CD1c-positive myeloid dendritic cell (primary cell): ENCODE measurements around the gene DNAJB12.
"Not testable (repeated sequence)": the region's sequence is repeated elsewhere in the genome, so short reads cannot be mapped to it uniquely, and the experiment has no call there.

Experiments used
- DNase-seq: peaks from one replicate; pipeline ENCODE4 v3.0.0-alpha.2; 2016; ENCODE audit errors: extremely low spot score

DNAJB12 gene

DNA sequence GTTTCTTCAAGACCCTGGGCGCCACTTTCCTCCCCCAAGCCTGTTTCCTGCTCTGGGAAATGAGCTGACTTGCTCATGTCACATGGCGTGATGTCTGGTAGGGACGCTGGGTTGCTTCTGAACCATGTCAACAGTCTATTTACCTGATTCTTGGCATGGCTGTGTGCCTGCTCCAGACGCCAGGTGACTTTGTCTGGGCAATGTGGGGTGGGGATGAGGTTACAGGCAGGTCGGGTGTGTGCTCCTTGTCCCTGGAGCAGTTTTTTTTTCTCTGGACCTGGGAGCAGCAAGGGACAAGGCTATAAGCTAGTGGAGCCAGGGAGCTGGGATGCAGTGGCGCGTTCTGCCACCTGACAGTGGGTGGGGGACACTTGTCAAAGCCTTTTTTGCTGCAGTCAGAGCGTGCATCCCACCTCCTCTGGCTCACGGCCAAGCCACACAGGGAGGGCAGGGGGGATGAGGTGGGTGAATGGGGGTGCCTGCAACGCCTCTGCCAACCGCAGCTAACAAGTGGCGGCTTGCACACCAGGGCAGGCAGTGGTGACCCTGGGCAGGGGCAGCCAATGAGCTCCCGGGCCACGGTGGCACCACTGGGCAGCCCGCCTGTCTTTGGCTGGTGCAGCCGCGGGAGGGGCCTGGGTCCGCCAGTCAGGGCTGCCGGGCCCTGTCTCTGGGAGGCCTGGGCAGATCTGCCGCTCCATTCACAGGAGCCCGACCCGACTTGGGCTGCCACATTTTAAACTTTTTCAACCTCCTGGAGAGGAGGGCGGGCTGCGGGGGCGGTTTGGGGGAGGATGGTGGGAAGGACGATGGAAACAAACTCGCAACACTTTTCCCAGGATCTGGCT is 22.9 kb downstream of the DNAJB12 start:
- peak; percentile 88 for DNase-seq

DNA sequence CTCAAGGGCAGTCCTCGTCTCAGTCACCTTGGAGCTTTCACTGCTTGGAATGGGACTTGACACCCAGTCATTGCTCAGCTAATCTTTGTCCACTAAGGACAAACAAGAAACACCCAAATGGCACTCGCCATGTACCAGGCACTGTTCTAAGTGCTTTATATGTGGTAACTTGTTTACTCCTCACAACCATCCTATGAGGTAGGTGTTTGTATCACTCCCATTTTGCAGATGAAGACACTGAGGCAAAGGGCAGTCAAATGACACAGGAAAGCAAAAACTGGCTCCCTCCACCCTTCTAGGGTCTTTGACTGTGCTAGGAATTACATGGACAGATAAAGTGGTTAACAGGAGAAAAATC is 24.7 kb downstream of the DNAJB12 start:
- no peak for DNase-seq

DNA sequence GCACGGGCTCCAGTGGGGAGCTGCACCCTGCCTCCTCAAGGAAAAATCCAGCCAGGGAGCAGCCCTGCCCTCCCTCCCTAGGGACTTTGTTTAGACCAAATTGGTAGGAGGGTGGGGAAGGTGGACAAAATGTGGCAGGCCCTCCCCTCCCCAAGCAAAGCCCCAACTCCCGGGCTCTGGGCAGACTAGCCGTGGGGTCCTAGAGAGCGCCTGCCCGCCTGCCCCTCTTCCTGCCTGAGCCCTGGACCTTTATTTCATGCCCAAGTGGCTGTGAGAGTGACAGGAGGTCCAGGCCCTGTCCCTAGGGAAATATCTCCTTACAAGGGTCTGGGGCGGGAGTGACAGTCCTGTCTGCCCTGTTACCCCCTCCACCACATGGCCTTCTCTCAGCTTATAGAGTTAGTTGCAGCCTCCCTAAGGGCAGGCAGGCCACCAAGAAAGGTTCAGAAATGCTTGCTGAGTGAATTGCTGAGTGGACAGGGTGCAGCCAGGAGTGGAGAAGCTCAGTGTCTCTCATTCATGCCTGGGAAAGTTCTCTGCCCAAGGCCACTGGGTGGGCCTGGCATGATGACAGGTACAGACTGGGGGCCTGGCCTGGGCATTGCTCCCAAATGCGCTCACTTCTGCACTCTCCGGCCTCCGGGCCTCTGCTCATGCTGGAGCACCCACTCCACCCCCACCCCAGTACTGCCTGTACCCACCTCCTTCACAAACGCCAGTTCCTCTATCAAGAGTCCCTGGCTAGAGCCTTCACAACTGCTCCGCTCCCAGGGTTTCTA is 25.2 kb downstream of the DNAJB12 start:
- peak; percentile 78 for DNase-seq

DNA sequence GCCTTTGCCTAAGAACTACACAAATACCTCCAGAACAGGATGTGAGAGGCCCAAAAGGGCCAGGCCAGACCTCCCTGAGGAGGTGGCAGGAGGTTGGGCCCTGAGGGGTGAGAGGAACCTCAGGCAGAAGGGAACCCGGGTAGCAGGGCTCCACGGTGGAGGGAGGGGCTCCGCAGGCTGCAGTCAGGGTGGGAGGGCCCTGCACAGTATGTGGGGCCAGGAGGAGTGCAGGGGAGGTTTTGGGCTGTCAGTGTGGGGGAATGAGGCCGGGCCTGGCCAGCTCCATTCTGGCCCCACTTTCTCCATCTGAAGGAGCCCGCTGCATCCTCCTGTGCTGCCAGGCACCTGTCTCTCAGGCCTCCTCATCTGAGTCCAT is 25.9 kb downstream of the DNAJB12 start:
- peak; percentile 55 for DNase-seq

DNA sequence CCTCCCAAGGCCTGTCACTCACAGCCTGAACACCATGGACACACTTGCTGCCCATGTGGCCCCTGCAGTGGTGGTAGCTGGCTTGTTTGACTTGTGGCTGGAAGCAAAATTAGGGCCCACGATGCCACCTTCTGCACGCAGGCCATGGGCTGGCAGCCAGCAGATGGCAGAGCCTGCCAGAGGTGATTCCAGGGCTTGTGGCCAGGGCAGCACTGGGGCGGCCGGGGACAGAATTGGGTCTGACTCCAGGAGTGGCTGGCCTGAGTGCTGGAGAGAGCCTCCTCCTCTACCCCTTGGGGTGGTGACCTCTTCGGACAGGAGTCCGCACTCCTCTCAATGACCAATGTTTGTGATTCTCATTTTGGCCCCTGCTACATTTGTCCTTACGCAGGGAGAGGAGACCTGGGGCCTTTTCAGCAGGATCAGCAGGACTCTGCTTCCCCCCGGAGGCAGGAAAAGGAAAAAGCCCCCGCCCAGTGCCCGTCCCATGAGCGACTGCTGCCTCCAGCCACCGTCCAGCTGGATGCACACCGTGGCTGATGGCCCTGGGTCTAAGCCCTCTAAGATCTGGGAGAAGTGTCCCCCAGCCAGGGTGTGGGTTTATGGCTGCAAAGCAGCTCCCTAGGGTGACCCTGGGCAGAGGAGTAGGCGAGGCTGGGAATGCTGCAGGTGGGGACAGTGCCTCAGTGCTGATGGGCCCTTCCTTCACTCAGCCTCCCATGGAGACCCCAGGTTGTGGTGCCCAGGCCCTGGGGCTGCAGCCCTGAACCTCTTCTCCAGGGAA is 26.5 kb downstream of the DNAJB12 start:
- no peak for DNase-seq

DNA sequence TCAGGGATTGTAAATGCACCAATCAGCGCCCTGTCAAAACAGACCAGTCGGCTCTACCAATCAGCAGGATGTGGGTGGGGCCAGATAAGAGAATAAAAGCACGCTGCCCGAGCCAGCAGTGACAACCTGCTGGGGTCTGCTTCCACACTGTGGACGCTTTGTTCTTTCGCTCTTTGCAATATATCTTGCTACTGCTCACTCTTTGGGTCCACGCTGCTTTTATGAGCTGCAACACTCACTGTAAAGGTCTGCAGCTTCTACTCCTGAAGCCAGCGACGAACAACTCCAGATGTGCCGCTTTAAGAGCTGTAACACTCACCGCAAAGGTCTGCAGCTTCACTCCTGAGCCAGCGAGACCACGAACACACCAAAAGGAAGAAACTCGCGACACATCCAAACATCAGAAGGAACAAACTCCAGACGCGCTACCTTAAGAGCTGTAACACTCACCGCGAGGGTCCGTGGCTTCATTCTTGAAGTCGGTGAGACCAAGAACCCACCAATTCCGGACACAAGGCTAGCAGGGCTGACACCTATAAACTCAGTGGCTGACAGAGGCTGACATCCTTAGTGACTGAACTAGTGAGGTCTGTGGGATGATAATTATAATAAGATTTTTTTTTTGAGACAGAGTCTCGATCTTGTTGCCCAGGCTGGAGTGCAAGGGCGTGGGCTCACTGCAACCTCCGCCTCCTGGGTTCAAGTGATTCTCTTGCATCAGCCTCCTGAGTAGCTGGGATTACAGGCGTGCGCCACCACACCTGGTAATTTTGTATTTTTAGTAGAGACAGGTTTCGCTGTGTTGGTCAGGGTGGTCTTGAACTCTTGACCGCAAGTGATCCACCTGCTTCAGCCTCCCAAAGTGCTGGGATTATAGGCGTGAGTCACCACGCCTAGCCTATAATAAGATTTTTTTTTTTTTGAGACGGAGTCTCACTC is 27.8 kb downstream of the DNAJB12 start:
- not testable (repeated sequence) for DNase-seq

DNA sequence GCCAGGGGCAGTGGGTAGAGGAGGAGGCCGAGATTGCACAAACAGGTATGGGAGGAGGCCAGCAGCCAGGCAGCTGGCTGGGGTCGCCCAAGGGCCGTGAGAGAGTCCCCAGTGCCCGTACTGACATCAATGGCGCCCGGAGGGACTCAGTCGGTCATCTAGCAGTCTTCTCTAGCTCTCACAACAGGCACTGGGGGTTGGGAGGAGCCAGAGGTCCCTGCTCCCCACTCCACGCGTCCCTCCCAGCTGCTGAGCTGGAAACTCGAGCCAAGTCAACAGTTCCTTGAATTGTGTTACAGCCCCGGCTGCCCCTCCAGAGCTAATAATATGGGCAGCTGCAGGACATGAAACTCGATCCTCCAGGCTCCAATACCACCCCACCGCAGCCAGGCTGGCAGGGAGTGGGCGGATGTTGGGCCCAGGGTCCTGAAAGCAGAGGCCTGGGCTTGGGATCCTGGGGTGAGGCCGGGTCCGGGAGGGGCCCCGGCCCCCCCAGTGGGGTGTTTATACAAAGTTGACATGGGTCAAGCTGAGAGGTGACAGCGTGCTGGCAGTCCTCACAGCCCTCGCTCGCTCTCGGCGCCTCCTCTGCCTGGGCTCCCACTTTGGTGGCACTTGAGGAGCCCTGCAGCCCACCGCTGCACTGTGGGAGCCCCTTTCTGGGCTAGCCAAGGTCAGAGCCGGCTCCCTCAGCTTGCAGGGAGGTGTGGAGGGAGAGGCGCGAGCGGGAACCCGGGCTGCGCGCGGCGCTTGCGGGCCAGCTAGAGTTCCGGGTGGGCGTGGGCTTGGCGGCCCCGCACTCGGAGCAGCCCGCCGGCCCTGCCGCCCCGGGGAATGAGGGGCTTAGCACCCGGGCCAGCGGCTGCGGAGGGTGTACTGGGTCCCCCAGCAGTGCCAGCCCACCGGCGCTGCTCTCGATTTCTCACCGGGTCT is 29.2 kb downstream of the DNAJB12 start:
- DNase-seq: not testable (repeated sequence)

DNA sequence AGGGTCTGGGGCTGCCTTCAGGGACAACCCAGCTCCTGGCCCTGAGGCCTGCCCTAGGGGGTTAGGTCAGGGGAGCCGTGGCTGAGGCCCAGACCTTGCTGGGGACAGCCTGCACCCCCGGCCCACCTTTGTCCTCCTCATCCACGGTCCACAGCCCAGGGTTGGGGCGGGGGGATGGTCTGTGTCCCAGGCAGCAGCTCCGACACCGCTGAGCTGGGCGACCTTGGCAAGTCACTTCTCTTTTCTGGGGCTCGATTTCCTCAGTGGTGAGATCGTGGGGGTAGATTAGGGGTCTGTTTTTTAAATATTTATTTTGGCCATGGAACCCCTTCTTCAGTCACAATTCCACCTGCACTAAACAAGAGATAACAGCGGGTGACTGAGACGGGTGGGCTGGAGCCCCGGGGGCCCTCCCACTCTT is 30.9 kb downstream of the DNAJB12 start:
- DNase-seq: no peak

DNA sequence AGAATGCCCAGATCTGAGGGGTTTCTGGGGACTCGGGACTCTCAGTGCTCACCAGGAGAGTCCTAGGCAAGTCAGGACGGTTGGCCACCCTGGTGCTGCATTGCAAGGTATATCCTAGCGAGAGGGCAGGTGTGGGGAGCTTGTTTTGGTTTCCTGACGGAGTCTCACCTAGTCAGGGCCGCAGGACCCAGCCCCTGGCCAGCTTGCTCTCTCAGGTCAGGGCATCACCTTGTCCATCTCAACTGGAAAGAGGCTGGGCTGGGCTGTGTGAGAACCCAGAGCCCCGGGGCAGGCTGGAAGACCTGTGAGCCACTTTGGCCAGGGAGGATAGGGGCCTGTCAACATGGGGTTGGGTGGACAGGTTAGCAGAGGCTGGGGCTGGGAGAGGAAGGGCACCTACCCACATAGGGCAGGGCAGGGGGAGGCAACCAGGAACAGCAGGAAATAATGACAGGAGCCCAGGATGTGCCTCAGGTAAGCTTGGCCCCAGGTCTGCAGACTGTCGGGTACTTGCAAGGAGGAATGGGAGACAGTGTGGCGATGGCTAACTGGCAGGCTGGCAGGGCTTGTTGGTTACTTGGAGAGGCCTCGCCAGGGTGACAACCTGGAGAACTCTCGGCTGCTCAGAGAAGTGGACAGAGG is 31.5 kb downstream of the DNAJB12 start:
- DNase-seq: no peak

DNA sequence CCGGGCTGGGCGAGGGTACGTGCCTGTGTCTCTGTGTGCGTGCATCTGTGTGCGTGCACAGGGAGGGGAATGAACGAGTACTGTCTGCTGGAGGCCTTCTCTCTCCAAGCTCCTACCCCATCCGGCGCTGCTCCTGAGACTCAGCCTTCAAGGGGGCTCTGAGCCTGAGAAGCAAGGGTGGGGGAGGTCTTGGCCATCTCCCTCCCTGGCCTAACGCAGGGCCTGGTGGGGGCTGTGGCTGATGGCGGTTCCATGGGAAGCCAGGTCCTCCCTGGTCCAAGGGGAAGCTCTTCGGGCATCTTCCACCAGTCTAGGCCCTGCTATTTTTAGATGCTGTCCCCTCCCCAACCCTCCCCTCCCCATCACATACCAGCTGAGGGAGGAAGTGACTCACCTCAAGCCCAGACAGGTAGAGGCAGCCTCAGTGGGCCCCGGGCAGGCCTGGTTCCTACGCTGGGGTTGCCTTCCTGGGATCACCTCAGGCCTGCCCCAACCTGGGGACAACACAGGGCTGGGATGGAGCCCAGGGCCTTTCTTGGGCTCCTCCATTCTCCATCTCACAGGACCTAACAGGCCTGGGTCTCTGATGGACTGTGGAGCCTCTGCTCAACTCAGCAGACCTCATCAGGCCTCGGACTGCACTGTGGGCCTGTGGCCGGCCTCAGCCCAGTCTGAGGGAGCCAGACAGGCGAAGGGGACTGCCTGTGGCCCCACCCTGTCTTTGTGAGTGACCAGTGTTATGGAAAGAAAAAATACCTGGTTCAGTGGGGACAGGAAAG is 32.2 kb downstream of the DNAJB12 start:
- DNase-seq: no peak

DNA sequence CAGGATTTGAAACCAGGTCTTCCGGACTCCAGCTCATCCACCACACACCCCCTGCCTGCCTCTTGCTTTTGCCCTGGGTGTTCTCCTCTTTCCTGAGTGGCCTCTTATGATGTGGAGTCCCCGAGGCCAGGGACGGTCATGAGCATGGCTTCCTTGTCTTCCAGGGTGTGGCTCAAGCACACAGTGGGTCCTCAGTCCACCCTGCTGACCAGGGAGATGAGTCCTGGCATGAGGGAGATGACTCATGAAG is 32.8 kb downstream of the DNAJB12 start:
- no peak for DNase-seq

DNA sequence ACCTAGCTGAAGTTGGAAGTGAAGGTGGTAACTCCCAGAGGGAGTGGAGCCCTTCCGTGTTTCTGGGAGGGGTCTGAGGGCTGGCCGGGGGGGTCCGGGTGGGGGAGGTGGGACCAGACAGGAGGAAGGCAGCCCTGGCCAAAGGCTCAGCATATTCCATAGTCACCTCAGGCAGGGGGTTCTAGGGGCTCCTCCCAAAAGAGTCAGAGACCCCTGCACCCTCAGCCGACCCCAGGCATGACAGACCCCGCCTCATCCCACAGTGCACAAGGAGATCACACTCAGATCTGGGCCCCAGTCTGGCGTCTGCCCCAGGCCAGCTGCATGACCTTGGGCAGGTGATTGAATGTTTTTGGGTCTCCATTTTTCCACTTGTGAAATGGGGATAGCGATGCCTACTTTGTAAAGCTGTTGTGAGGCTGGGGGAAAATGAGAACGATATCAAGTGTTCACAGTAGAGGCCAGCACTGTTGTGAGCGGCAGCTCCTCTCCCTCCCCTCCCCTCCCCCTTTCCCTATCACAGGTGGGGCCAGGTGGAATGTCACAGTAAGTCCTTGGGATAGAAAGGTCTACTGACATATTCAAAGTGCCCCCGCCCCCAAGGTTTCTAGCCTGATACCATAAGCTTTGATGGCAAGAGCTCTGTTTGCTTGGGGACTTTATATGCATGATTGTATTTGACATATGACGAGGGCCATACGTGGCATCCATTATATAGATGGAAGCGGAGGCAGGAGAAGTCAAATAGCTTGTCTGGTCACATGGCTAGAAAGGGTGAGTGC is 33.3 kb downstream of the DNAJB12 start:
- DNase-seq: no peak

DNA sequence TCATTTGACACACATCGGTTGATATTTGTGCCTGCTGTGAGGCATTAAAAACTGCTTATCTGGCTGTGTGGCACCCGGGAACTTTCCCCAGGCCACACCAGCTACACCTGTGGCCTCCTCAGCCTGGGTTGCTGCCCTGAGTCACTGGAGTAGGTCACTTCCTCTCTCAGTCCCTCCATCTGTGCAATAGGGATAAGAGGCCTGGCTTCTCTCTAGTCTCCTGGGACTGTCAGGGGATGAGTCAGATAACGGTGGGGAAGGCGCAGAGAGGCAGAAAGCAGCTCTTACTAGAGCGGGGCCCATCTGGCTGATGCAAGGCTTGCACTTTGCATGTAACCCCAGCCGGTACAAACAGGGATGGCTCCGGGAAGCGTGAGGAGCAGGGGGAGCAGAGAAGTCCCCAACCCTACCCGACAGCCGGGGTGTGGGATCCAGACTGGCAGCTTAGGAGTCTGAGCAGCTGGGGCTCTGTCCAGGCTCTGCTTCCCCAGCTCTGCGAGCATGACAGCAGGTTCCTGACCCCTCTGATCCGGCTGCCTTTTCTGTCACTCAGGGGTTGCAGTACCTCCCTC is 34.0 kb downstream of the DNAJB12 start:
- peak; percentile 78 for DNase-seq

DNA sequence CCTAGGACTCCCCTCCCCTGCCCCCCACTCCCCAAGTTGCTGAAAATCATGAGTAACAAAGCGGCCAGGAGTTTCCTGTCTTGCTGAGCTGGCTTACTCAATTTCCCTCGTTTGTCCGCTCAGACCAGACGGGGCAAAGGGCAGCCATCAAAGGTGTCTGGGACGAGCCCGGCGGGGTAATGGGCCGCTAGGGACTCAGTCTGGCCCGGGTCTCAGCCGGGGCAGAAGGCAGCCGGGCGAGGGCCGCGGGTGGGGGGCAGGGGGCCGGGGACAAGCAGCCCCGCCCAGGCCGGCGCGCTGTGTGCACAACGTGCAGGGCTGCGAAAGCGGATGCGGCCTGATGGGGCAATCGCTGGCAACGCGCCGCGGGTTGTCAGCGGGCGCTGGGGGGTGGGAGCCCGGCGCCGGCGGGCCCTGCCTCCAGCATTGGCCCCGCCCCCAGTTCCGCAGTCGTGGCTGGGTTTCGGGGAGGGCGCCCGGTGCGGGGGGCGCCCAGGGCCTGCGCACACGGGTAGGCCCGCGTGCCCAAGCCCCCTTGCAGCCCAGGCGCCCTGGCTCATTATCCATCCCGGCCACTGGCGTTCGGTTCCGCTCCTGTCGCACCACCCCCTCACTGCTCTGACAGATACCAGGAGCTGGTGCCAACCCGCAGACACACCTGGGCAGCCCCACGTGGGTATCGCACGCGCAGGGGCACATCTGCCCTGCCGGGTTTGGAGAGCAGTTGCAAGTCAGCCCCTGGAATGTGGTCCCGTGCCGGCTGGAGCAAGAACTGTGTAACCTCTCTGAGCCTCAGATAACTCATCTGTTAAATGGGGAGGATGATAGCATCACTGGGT is 35.1 kb downstream of the DNAJB12 start:
- peak; percentile 95 for DNase-seq

DNA sequence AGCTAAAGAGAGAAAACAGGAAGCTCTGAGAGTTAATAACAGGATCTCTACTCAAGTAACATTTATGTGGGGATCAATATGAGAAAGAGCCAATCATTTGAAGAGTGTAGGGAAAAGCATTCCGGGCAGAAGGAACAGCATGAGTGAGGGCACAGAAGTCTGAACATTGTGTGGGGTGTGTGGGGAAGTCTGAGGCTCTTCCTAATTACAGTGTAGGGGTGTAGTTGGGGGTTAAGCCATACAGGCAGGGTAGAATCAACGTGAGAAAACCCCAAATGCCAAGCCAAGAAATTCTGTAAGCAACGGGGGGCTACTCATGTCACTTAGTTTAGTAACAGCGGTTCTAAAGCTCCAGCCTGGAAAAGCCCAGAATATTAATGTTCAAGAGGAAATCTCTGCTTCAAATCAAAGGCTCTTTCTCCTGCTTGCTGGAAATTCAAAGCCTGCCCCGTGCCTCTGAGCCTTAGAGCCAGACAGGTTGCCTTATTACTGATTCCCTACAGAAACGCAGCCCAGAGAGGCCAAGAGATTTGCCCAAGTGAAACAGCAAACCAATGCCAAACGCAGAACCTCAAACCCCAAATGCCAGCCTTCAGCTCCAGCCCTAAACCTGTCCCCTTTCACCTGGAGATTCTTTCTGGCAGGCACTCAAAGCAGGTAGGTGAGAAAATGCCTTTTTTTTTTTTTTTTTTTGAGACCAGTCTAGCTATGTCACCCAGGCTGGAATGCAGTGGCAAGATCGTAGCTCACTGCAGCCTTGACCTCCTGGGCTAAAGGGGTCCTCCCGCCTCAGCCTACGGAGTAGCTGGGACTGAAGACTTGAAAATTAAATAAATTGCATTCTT is 36.1 kb downstream of the DNAJB12 start:
- DNase-seq: no peak
